ENCODE results near the gene PCNX2.
"Not testable (repeated sequence)": the region's sequence is repeated elsewhere in the genome, so short reads cannot be mapped to it uniquely, and the experiment has no call there.

Gene PCNX2

GRCh38 chr1:233080827-233081226 is 214.7 kb downstream of the PCNX2 start:
- H3K4me1 Mint-ChIP-seq, H3K4me3 Mint-ChIP-seq, H3K9me3 Mint-ChIP-seq, ATAC-seq, H3K27ac Mint-ChIP-seq, H3K27me3 Mint-ChIP-seq: not testable (repeated sequence)
- H3K36me3 Mint-ChIP-seq = peaks cover 28% of the 10 kb centered on the region

- H3K4me3 Mint-ChIP-seq = no peak overlapping the region
Measured at GRCh38 chr1:233080286-233080685, 215.2 kb downstream of the PCNX2 start.

GRCh38 chr1:233079574-233079973 is 216.0 kb downstream of the PCNX2 start:
- Mint-ChIP-seq H3K4me3 (no peak overlapping the region), H3K27ac (no peak overlapping the region), H3K36me3 (peaks cover 30% of the 10 kb centered on the region), H3K4me1 (peaks cover 8% of the 10 kb centered on the region), H3K27me3 (no peaks in the 10 kb centered on the region), H3K9me3 (peaks cover 5% of the 10 kb centered on the region)
- ATAC-seq = no peak

More at GRCh38 chr1:233080286-233080685, 215.2 kb downstream of the PCNX2 start:
- Mint-ChIP-seq H3K4me1 (peaks cover 8% of the 10 kb centered on the region), H3K9me3 (peaks cover 3% of the 10 kb centered on the region), H3K27me3 (no peaks in the 10 kb centered on the region), H3K36me3 (peaks cover 27% of the 10 kb centered on the region), H3K27ac (no peak overlapping the region)
- no peak for ATAC-seq

- Mint-ChIP-seq H3K4me3 (no peak overlapping the region), H3K36me3 (peaks cover 24% of the 10 kb centered on the region), H3K4me1 (peaks cover 8% of the 10 kb centered on the region), H3K9me3 (peaks cover 5% of the 10 kb centered on the region), H3K27ac (no peak overlapping the region), H3K27me3 (no peaks in the 10 kb centered on the region)
- no peak for ATAC-seq
Measured at GRCh38 chr1:233078396-233078795, 217.1 kb downstream of the PCNX2 start.

GRCh38 chr1:233075915-233076295 is 219.6 kb downstream of the PCNX2 start:
- no peak overlapping the region for H3K4me3 Mint-ChIP-seq
- no peak for ATAC-seq
- no peak overlapping the region for H3K27ac Mint-ChIP-seq
- no peaks in the 10 kb centered on the region for H3K27me3 Mint-ChIP-seq
- peaks cover 30% of the 10 kb centered on the region for H3K36me3 Mint-ChIP-seq
- H3K9me3 Mint-ChIP-seq = peaks cover 9% of the 10 kb centered on the region
- H3K4me1 Mint-ChIP-seq = no peaks in the 10 kb centered on the region

GRCh38 chr1:233066087-233066486 is 229.4 kb downstream of the PCNX2 start:
- peaks cover 65% of the 10 kb centered on the region for H3K36me3 Mint-ChIP-seq
- H3K4me1 Mint-ChIP-seq = no peaks in the 10 kb centered on the region
- H3K27ac Mint-ChIP-seq = no peak overlapping the region
- H3K9me3 Mint-ChIP-seq = peaks cover 6% of the 10 kb centered on the region
- no peak overlapping the region for H3K4me3 Mint-ChIP-seq
- no peaks in the 10 kb centered on the region for H3K27me3 Mint-ChIP-seq
- ATAC-seq = no peak

GRCh38 chr1:233065685-233066084 is 229.8 kb downstream of the PCNX2 start:
- Mint-ChIP-seq H3K9me3 (peaks cover 5% of the 10 kb centered on the region), H3K4me1 (no peaks in the 10 kb centered on the region), H3K36me3 (peaks cover 64% of the 10 kb centered on the region), H3K27me3 (no peaks in the 10 kb centered on the region), H3K4me3 (no peak overlapping the region), H3K27ac (no peak overlapping the region)
- no peak for ATAC-seq

- H3K27me3 Mint-ChIP-seq = no peaks in the 10 kb centered on the region
Measured at GRCh38 chr1:233064988-233065387, 230.5 kb downstream of the PCNX2 start.

GRCh38 chr1:233063462-233063861 is 232.1 kb downstream of the PCNX2 start:
- Mint-ChIP-seq H3K27ac (no peak overlapping the region), H3K4me1 (no peaks in the 10 kb centered on the region), H3K9me3 (no peaks in the 10 kb centered on the region), H3K27me3 (no peaks in the 10 kb centered on the region), H3K36me3 (peaks cover 59% of the 10 kb centered on the region), H3K4me3 (no peak overlapping the region)
- no peak for ATAC-seq

More at GRCh38 chr1:233064988-233065387, 230.5 kb downstream of the PCNX2 start:
- Mint-ChIP-seq H3K27ac (no peak overlapping the region), H3K9me3 (peaks cover 5% of the 10 kb centered on the region), H3K36me3 (peaks cover 64% of the 10 kb centered on the region), H3K4me1 (no peaks in the 10 kb centered on the region), H3K4me3 (no peak overlapping the region)
- no peak for ATAC-seq

GRCh38 chr1:233061265-233061664 is 234.3 kb downstream of the PCNX2 start:
- peaks cover 45% of the 10 kb centered on the region for H3K36me3 Mint-ChIP-seq
- no peak overlapping the region for H3K4me3 Mint-ChIP-seq
- H3K4me1 Mint-ChIP-seq = no peaks in the 10 kb centered on the region
- no peak for ATAC-seq
- no peaks in the 10 kb centered on the region for H3K9me3 Mint-ChIP-seq
- no peak overlapping the region for H3K27ac Mint-ChIP-seq
- no peaks in the 10 kb centered on the region for H3K27me3 Mint-ChIP-seq

- no peak for ATAC-seq
- H3K4me1 Mint-ChIP-seq = no peaks in the 10 kb centered on the region
- no peak overlapping the region for H3K4me3 Mint-ChIP-seq
- H3K36me3 Mint-ChIP-seq = peaks cover 40% of the 10 kb centered on the region
- no peaks in the 10 kb centered on the region for H3K9me3 Mint-ChIP-seq
- H3K27me3 Mint-ChIP-seq = no peaks in the 10 kb centered on the region
- no peak overlapping the region for H3K27ac Mint-ChIP-seq
Measured at GRCh38 chr1:233060461-233060994, 235.0 kb downstream of the PCNX2 start.

GRCh38 chr1:233057836-233058235 is 237.7 kb downstream of the PCNX2 start:
- Mint-ChIP-seq H3K27me3 (no peaks in the 10 kb centered on the region), H3K27ac (no peak overlapping the region), H3K36me3 (peaks cover 38% of the 10 kb centered on the region), H3K4me1 (no peaks in the 10 kb centered on the region), H3K9me3 (no peaks in the 10 kb centered on the region), H3K4me3 (no peak overlapping the region)
- no peak for ATAC-seq

GRCh38 chr1:233055879-233056641 is 239.5 kb downstream of the PCNX2 start:
- H3K36me3 Mint-ChIP-seq = peaks cover 50% of the 10 kb centered on the region
- H3K4me1 Mint-ChIP-seq = no peaks in the 10 kb centered on the region
- no peaks in the 10 kb centered on the region for H3K27me3 Mint-ChIP-seq
- no peak overlapping the region for H3K27ac Mint-ChIP-seq
- no peak overlapping the region for H3K4me3 Mint-ChIP-seq
- H3K9me3 Mint-ChIP-seq = peaks cover 3% of the 10 kb centered on the region
- no peak for ATAC-seq

- Mint-ChIP-seq H3K4me3 (no peak overlapping the region), H3K27me3 (no peaks in the 10 kb centered on the region), H3K36me3 (peaks cover 63% of the 10 kb centered on the region), H3K27ac (no peak overlapping the region), H3K4me1 (no peaks in the 10 kb centered on the region), H3K9me3 (peaks cover 4% of the 10 kb centered on the region)
- ATAC-seq = no peak
Measured at GRCh38 chr1:233045588-233045987, 249.9 kb downstream of the PCNX2 start.

GRCh38 chr1:233042834-233043233 is 252.7 kb downstream of the PCNX2 start:
- peaks cover 49% of the 10 kb centered on the region for H3K36me3 Mint-ChIP-seq
- no peak for ATAC-seq
- H3K9me3 Mint-ChIP-seq = no peaks in the 10 kb centered on the region
- H3K27me3 Mint-ChIP-seq = no peaks in the 10 kb centered on the region
- H3K4me1 Mint-ChIP-seq = no peaks in the 10 kb centered on the region
- no peak overlapping the region for H3K27ac Mint-ChIP-seq
- no peak overlapping the region for H3K4me3 Mint-ChIP-seq

GRCh38 chr1:233040494-233040893 is 255.0 kb downstream of the PCNX2 start:
- ATAC-seq = no peak
- H3K4me3 Mint-ChIP-seq = no peak overlapping the region
- H3K4me1 Mint-ChIP-seq = no peaks in the 10 kb centered on the region
- H3K9me3 Mint-ChIP-seq = no peaks in the 10 kb centered on the region
- H3K27me3 Mint-ChIP-seq = no peaks in the 10 kb centered on the region
- no peak overlapping the region for H3K27ac Mint-ChIP-seq
- H3K36me3 Mint-ChIP-seq = peaks cover 37% of the 10 kb centered on the region
